Stimulated activated CD4-positive, alpha-beta T cell treated with anti-CD3 and anti-CD28 coated beads, Interleukin-4, amount 100 ng/mL, for 4 hours (primary cell): ENCODE results near the gene UBE2F.
"Not testable (repeated sequence)": the region's sequence is repeated elsewhere in the genome, so short reads cannot be mapped to it uniquely, and the experiment has no call there.

Source experiments
- DNase-seq, 2 experiments: peaks; one replicate each; pipeline ENCODE4 v3.0.0-alpha.2; 2020

The UBE2F gene

DNA sequence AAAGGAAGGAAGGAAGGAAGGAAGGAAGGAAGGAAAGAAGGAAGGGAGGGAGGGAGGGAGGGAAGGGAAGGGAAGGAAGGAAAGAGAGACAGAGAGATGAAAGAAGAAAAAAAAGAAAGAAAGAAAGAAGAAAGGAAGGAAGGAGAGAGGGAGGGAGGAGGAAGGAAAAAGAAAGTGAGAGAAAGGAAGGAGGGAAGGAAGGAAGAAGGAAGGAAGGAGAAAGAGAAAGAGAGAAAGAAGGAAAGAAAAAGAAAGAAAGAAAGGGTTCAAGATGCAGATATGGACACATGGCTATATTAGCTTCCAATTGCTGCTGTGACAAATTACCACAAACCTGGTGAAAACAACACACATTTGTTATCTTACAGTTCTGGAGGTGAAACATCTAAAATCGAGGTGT, 20.4 kb upstream of the UBE2F start:
- no peak for DNase-seq

DNA sequence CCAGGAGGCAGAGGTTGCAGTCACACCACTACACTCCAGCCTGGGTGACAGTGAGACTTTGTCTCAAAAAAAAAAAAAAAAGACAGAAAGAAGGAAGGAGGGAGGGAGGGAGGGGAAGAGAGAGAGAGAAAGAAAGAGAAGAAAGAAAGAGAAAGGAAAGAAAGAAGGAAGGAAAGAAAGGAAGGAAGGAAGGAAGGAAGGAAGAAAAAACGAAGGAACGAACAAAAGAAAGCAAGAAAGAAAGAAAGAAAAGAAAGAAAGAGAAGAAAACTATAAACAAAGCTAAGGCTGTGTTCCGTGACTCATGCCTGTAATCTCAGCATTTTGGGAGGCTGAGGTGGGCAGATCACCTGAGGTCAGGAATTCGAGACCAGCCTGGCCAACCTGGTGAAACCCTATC, 15.5 kb upstream of the UBE2F start:
- DNase-seq: not testable (repeated sequence)

DNA sequence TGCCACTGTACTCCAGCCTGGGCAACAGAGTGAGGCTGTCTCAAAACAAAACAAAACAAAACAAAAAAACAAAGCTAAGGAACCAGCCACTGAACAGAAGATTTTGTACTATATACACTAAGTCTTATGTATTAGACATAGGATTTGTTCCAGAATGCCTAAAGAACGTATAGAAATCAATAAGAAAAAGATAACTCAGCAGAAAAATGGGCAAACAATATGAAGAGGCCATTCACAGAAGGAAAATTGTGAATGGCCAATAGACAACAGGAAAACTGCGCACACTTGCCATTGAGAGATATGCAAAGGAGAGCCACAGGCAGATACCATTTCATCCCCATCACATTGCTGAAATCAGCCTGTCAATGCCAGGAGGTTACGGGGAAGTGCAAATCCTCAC, 14.9 kb upstream of the UBE2F start:
- no peak for DNase-seq

DNA sequence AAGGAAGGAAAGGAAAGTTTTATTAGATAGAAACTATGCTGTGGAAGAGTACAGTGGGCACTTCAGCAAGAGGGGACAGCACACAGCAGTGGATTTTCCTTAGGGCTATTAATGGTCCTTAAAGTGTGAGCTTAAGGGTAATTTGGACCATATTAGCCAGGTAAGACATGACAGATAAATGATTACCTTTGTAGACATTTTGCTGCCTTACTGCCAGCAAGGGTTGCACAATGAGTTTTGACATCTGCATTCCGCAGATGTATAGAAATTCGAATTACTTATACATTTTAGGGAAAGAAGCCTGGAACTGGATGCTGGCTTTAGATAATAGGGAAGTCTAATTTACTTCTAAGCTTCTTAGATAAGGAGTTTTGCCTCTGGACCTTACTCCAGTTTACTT, 14.0 kb upstream of the UBE2F start:
- no peak for DNase-seq

DNA sequence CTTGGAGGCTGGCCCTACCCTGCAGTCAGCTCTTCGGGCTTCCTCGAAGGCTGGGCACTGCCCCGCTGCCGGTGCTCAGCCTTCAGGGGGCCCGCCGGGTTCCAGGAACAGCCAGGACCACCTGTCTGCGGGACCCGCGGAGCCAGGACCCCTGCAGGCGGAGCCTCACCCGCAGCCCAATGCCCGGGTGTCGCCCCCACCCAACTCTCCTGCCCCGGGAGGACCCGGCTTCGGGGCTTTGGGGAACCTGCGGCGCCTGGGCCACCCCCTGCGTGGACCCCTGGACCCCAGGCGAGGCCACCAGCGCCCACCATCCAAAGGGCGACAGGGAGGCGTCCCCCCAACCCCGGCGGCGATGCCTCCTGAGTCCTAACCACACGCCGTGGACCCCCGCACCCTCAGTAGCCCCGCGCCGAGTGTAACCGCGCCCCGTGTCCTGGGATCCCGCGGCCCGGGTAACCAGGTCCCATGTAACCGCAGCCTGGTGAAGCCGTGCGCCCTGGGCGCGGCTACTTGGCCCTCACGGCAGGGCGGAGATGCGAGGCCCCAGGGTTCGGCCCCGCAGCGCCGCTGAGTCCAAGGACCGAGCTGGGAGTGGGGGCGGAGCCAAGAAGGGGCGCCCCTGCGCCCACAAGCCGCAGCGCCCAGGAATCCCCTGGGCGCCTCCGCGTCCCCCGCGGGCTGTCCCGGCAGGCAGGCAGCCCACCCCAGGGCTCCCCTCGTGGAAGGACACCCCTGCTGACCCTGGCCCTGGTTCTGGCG, 11.0 kb upstream of the UBE2F start:
- no peak for DNase-seq

DNA sequence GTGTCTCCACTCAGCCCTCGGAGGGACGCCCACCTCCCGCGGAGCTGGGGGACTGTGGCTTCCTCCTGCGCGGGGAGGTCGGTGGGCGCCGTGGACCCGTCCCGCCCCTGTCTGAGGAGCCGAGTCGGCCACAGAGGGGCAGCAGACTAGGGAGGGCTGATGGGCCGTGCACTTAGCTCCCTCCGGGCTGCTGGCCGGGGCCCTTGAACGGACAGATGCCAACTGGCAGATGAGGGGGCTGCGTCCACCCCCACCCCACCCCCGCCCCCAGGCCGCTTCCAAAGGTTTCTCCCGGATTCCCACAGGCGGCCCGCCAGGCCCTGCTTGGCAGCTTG, 10.4 kb upstream of the UBE2F start:
- no peak for DNase-seq

DNA sequence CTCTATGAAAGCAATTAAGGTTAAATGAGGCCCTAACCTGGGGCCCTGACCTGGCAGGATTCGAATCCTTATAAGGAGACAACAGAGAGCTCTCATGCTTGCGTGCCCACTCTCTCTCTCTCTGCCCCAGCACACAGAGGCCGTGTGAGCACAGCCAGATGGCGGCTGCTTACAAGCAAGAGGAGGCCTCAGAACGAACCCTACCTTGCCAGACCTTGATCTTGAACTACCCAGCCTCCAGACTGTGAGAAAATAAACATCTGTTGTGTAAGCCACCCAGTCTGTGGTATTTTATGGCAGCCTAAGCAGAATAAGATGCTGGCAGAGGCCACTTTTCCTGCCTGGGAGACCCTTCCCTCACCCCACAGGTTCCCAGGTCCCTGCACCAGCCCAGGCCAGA, 5.2 kb upstream of the UBE2F start:
- DNase-seq: no peak

DNA sequence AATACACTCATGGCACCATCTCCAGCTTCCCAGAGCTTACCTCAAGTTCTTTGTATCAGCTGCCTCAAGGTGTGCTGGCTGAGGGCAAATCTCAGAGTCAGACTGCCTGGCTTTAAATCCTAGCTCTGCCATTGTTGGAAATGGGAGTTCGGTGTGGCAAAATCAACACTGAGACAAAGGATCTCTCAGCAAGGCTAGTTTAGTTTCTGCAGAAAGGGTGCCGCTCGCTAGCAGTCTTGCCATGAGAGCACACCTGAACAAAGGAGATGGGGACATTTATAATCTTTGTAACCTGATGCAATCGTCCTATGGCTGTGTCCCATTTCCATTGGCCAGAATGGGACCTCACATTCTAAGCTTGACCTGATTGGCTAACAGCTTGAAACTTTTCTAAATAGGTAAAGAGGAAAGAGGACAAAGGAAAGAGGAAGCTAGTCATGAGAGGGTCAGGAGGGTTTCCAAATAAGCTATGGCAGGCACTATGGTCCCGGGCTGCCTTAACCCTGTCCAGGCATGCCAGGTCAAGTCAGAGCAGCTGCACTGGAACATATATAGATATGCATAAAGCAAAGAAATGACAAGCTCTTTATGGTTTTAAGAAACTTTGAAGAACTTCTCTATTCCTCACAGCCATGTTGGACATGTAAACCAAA, 4.3 kb upstream of the UBE2F start:
- no peak for DNase-seq

DNA sequence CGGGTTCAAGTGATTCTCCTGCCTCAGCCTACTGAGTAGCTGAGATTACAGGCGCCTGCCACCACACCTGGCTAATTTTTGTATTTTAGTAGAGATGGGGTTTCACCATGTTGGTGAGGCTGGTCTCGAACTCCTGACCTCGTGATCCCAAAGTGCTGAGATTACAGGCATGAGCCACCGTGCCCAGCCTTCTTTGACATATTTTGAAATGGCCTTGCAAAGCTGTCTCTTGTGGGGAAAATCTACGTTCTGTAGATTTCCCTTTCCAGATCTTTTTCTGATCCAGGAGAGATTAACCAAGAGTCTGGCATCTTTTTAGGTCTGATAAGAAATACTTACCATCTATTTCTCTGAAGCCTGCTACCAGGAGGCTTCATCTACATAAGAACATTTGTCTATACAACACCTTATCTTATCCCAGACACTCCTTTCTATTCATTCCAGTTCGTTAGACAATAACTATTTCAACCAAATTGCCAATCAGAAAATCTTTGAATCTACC, 3.3 kb upstream of the UBE2F start:
- DNase-seq: not testable (repeated sequence)

DNA sequence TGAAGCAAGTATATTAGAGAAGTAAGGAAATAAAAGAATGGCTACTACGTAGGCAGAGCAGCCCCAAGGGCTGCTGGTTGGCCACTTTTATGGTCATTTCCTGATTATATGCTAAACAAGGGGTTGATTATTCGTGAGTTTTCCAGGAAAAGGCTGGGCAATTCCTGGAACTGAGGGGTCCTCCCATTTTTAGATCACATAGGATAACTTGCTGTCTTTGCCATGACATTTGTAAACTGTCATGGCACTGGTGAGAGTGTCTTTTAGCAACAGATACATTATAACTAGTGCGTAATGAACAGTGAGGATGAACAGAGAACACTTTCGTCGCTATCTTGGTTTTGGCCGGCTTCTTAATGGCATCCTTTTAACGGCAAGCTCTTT, 2.6 kb upstream of the UBE2F start:
- DNase-seq: no peak

DNA sequence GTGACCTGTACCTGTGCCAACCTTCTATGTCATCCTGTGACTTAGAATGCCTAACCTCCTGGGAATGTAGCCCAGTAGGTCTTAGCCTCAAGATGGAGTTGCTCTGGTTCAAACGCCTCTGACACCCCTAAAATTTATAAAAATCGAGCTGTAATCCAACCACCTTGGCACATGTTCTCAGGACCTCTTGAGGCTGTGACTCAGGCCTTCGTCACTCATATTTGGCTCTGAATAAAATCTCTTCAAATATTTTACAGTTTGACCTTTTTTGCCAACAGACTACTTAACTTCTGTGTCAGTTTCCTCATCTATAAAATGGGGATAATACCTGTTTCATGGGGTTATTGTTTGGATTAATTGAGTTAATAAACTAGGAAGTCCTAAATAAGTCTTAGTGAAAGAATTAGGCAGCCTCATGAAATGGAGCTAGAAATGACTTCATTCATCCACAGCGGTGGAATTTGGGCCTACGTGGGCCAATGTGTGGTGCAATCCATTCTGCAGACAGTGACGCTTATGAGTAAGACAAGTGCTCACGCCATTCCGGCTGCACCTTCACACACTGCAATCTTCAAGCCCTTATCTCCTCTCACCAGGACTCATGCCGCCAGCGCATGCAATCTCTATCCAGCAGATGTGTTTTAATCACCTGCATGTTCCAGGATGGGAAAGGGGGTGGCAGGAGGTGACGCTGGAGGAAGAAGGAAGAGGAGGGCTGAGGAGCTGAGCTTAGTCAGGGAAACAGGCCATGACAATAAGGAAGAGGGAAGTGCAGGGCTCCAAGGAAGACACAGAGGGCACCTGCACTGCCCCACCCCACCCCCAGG, 2.0 kb upstream of the UBE2F start:
- no peak for DNase-seq

DNA sequence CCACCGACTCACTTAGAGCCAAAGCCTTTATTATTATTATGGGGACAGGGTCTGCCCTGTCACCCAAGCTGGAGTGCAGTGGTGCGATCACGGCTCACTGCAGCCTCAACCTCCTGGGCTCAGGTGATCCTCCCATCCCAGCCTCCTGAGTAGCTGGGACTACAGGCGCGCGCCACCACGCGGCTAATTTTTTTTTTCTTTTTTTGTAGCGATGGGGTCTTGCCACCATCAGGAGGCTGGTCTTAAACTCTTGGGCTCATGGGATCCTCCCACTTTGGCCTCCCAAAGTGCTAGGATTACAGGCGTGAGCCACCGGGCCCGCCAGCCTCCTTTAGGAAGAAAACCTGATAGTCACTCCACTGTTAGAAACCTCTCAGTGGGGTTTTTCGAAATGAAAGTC, 970 bp upstream of the UBE2F start:
- DNase-seq: not testable (repeated sequence)

DNA sequence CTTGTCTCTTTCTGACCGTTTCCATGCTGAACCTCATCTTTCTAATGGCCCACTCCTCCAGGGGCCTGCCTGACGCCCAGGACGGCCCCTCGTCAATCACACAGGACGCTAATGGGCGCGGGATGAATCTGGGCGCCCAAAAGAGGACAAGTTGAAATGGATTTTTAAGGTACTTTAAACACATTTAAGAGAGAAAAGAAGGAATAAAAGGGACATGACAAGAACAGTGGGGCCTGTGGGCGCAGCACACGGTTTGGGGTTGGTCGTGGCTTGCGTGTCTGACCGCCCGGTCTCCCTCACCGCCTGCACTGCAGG, 607 bp upstream of the UBE2F start:
- no peak for DNase-seq

DNA sequence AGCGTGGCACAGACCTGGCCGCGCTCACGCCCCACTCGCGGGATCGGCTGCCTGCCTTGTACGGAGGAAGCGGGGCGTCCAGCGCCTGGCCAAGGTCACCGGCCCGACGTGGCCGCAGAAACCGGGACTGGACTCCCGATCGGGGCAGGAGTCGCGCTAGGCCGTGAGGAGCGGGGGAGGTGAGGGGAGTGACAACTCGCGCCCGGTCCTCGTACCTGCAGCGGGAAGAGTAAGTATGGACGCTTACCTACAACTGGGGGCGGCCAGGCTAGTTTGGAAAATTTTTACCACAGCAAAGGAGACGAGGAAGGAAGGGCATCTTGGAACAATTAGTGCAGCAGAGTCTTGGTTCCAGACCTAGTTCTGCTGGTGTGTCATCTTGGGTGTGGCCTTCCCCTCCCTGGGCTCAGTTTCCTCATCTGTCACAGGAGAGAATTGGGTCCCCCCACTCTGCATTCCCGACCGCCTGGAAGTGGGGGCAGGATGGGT, 693 bp downstream of the UBE2F start:
- DNase-seq: no peak

DNA sequence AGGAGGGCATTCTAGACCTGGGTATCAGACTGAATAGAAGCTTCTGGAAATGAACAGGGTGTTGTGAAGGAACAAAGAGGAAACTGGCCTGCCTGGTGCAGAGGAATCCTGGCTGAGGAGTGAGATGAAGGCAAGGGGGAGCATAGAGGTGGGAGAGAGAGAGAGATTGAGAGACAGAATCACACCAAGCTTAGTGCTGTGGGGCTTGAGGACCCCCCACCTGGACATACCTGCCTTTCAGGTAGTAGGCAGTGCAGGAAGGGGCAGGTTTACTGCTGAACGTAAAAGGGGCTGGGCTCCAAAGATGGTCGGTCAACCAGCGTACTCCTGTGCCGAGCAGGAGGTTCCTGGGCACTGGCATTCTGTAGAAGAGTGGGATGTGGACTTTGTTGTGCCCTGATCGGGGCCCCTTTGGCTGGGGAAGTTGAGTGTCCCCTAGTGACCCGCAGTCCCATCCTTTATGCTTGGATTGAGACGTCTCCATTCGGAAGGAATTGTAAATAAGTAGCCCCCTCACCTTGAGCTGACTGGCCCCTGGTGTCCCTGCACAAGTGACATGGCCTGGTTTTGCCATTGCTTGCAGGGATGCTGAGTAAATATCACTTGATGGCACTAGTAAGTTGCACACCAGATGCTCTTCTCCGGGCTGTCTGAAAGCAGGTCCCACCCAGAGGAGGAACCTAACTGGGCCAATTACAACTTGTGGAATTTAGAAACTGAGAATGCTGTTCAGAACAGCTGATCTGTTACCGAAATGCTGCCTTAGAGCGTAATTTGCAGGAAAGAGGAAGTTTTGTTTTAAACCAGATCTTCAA, 1.4 kb downstream of the UBE2F start:
- DNase-seq: peak in 1 of 2 experiments; percentile 61

DNA sequence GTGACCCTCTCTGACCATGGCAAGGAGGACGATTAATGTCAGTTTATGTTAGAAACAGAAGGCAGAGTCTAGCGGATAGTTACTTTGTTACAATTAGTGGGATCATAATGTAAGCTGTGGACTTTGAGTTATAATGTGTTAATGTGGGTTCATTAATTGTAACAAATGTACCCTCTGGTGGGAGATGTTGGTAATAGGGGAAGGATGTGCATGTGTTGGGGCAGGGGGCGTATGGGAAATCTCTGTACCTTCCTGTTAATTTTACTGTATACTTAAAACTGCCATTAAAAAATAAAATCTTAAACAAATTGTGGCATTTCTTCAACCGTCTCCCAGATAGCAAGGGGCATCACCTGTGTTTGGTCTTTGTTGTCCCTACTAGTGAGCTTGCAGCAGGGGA, 4.8 kb downstream of the UBE2F start:
- DNase-seq: no peak

DNA sequence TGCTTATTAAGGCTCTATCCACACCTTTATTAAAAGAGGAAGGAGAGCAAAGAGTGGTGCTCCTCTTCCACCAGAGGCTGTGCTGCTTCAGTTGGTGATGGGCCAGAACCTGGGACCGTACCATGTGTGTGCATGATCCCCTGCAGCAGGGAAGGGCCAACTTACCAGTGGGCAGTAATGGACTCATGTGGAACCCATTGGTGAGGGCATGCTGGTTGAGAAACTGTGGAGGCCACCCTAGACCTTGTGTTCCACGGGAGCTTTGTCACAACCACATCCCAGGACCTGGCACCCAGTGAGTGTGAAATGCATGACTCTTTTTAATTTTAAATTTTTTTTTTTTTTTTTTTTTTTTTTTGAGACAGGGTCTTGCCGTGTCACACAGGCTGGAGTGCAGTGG, 5.4 kb downstream of the UBE2F start:
- no peak for DNase-seq

DNA sequence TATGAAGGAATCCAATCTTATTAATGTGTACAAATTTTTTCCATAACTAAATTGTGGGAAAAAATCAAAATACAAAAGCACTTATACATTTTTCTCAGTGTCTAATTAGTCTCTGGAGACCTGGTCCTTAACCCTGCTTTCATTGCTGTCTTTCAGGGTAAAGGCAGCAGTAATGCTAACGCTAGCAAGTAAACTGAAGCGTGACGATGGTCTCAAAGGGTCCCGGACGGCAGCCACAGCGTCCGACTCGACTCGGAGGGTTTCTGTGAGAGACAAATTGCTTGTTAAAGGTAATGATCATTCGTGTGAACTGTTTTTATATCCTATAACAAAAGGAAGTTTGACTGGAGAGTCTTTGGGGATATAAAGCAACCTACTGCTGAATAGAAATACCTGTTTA, 6.1 kb downstream of the UBE2F start:
- DNase-seq: no peak

DNA sequence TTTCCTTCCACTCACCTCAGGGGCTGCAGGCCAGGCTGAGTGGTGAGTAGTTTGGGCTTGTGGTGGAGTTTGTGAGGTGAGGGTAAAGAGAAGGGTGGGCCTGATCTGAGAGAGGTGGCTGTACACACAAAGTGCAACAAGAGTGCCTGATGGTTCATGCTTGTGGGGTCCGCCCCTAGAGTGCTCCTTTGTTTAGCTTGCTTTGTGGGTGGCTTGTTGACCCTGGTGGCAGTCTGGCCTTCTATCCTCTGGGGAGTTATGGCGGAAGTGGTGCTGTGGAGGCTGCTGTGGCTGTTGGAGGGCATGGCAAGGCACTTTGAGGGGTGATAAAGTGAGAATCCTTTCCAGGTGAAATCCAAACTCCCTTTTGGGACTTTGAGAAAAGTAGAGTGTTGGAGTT, 10.6 kb downstream of the UBE2F start:
- DNase-seq: no peak

DNA sequence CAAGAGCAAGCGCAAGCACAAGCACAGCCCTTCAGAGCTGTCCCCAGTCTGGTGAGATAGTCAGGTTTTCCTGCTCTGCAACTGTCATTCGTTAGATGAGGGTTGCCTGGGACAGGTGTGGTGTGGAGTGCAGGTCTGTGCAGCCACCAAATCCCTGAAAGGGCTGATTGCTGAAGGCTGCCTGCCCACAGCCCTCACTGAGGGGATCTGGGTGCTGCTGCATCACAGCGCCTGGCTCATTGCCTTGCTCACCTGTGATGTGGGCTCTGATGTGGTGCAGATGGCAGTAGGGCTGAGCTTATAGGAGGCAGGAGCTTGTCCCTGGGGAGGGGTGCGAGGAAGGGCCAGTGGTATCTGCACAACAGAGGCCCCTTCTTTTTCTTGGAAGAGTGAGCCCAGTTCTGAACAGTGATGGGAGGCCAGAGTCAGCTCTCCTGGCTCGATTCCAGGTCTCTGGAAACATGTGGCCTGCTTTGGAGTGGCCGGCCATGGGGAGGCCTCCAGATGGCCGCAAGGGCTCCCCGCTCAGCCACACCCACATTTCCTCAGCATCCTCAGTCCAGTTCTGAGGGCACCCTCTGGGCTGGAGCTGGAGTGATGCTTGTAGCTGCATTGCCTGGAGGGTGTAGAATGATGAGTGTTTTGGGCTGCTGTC, 11.4 kb downstream of the UBE2F start:
- DNase-seq: no peak

DNA sequence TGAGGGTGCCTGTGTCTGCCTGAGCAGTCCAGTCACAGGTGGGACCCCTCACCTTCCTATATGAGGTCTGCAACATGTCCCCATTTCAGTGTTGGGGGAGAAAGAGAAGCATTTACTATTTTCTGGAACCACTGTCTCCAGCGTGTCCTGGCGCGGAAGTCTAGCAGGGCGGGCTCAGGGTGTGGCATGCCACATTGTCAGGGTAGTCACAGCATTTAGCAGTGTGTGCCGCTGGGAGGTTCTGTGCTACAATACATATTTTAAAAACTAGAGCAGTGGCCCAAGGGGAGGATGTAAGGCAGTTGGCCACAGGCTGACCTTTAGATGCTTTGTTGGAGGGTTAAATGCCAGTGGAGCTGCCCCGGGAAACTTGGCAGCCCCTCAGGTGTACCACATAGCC, 12.5 kb downstream of the UBE2F start:
- no peak for DNase-seq

DNA sequence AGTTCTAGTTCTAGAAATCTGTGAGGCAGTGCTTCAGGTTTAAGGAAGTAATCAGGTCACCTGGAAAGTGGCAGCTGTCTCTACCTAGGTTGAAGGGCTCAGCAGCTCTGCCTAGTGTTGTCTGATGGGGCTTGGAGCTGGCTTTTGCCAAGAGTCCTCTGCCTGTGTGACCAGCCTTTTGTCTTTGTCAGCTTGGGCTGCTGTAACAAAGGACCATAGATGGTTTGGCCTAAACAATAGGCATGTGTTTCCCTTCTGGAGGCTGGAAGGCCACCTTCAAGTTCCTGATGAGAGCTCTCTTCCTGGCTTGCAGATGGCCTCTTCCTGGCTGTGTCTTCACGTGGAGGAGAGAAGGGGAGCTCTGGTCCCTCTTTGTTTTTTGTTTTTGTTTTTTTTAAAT, 13.3 kb downstream of the UBE2F start:
- DNase-seq: no peak

DNA sequence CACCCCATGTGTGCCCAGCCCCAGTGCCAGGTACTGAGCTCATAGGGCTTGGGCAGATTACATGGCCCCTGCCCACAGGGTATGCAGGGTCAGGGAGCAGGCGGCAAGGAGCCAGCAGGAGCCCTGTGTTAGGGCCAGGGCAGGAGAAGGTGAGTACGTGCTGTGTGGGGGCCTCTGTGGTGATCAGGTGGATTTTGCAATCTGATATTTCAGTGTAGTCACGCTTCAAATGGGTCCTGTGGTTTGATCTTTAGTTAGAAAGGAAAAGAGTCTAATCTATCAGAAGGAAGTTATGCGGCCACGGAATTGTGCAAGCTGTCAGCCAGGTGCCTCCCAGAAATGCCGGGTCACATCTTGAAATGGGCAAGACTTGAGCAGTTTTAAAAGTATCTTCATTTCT, 13.9 kb downstream of the UBE2F start:
- no peak for DNase-seq
